H1 (cell line): ENCODE results near the gene MLNR. TPM values are rescaled to one million over a fixed set of nuclear protein-coding genes. Genes with fewer than 3 reads are reported as not detected.

Source experiments
- polyA plus RNA-seq, 7 experiments: library from polyadenylated mRNA; depleted of rRNA in 3 of 7; stranded (reverse) in 5 of 7; unstranded in 2 of 7; fragments of >200 nt in 5 of 7; fragments of 200-250 nt in 2 of 7; gene quantifications; 1 replicate in 5 of 7; 2 replicates in 1 of 7; 4 replicates in 1 of 7; pipeline versions ENCODE4 v1.2.1 to v1.2.3, GENCODE V29; 2011 to 2013; ENCODE audit warnings: missing spikeins in 2 of 7, mixed read lengths in 2 of 7
- small RNA-seq: library from polyadenylated mRNA; stranded (forward); fragments of <200 nt; extraction: miRNeasy Mini kit (QIAGEN cat#:217004); gene quantifications from one replicate; pipeline ENCODE3, GENCODE V24; 2013; ENCODE audit not compliant: insufficient read depth
- total RNA-seq: library from RNA; stranded (reverse); fragmentation: NEBNext Ultra II Directional; extraction: Animal tissue kit (Norgen Biotek cat#: 25700); gene quantifications from 2 replicates; pipeline ENCODE4 v1.2.1, GENCODE V29; 2021

MLNR gene
- total and polyA plus RNA-seq, 2 of the 8 experiments (the other 6 are each of a cell fraction or from before 2014, with no cell fraction given): 0.24 to 0.29 TPM

Small RNA genes within 50 kb of the gene (small RNA-seq; reads per million reads assigned to genes)
- gene COX7CP1: not detected

Other genes starting within 250 kb of the MLNR start
- 25.2 and 26.0 TPM in 2 replicates for gene FNDC3A, start 244.4 kb upstream of the MLNR start, total RNA-seq
- gene FNDC3A, start 244.4 kb upstream of the MLNR start, polyA plus RNA-seq (2011; rRNA removed): 9.1 and 14.6 TPM in 2 replicates
- gene CDADC1, start 27.6 kb downstream of the MLNR start, total RNA-seq: 2.7 and 6.5 TPM in 2 replicates
- 0.98 and 1.3 TPM in 2 replicates for gene CDADC1, start 27.6 kb downstream of the MLNR start, polyA plus RNA-seq (2011; rRNA removed)
- 4.1 and 4.8 TPM in 2 replicates for gene CAB39L, start 223.7 kb downstream of the MLNR start, total RNA-seq
- gene CAB39L, start 223.7 kb downstream of the MLNR start, polyA plus RNA-seq (2011; rRNA removed): 2.3 and 2.5 TPM in 2 replicates
- 5.4 and 6.1 TPM in 2 replicates for gene SETDB2, start 223.9 kb downstream of the MLNR start, total RNA-seq
- gene SETDB2, start 223.9 kb downstream of the MLNR start, polyA plus RNA-seq (2011; rRNA removed): 0.80 and 1.2 TPM in 2 replicates